Measurements from ENCODE around the gene TSR1. TPM values are rescaled to one million over a fixed set of nuclear protein-coding genes. Genes with fewer than 3 reads are reported as not detected.

Gene TSR1
- total and polyA plus RNA-seq, 9 of the 15 experiments (the other 6 are each of a cell fraction or from before 2014, with no cell fraction given), result 16.4 to 87.5 (median 55.2) TPM

- TF ChIP-seq MYBL2 (IDR thresholded peaks at IDR 0.05; ENCODE audit: low read depth) (no peak), MYBL2 (CRISPR knock-in tag; IDR thresholded peaks at IDR 0.05; ENCODE audit: borderline replicate concordance) (no peak), KHSRP (IDR thresholded peaks at IDR 0.05) (no peak), NFYB (IDR thresholded peaks at IDR 0.05; ENCODE audit: extremely low read depth, insufficient read length) (no peak), ZNF408 (CRISPR knock-in tag; IDR thresholded peaks at IDR 0.05; ENCODE audit: low read depth) (no peak), THRB (CRISPR knock-in tag; conservative IDR thresholded peaks at IDR 0.05) (no peak), EHMT2 (IDR thresholded peaks at IDR 0.05) (no peak), TCF7 (IDR thresholded peaks at IDR 0.05; ENCODE audit: borderline replicate concordance) (no peak), BRD9 (IDR thresholded peaks at IDR 0.05; ENCODE audit: low read depth, partially characterized antibody) (no peak), DMBX1 (CRISPR knock-in tag; IDR thresholded peaks at IDR 0.05; ENCODE audit: borderline replicate concordance) (no peak), SRSF9 (IDR thresholded peaks at IDR 0.05; ENCODE audit: borderline replicate concordance, low read depth, low read length) (no peak), KDM2B (CRISPR knock-in tag; IDR thresholded peaks at IDR 0.05) (no peak), CUX1 (CRISPR knock-in tag; IDR thresholded peaks at IDR 0.05) (no peak), BCLAF1 (IDR thresholded peaks at IDR 0.05; ENCODE audit: borderline replicate concordance in 1 of 2, control insufficient read depth in 1 of 2, low read depth in 2 of 2, low read length in 1 of 2) (no peak)
- TF ChIP-seq, protein P1, sequence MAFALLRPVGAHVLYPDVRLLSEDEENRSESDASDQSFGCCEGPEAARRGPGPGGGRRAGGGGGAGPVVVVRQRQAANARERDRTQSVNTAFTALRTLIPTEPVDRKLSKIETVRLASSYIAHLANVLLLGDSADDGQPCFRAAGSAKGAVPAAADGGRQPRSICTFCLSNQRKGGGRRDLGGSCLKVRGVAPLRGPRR (CRISPR knock-in tag; IDR thresholded peaks at IDR 0.05), result no peak
- TF ChIP-seq, protein P2, sequence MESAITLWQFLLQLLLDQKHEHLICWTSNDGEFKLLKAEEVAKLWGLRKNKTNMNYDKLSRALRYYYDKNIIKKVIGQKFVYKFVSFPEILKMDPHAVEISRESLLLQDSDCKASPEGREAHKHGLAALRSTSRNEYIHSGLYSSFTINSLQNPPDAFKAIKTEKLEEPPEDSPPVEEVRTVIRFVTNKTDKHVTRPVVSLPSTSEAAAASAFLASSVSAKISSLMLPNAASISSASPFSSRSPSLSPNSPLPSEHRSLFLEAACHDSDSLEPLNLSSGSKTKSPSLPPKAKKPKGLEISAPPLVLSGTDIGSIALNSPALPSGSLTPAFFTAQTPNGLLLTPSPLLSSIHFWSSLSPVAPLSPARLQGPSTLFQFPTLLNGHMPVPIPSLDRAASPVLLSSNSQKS (CRISPR knock-in tag; IDR thresholded peaks at IDR 0.05), result no peak
Measured at GRCh38 chr17:2336215-2336851, at the start of gene TSR1 (continued).
